Islet of Langerhans (tissue), 1 donor: ENCODE measurements around the gene SYT2.
"Not testable (repeated sequence)": the region's sequence is repeated elsewhere in the genome, so short reads cannot be mapped to it uniquely, and the experiment has no call there.

Experiments
- FAIRE-seq: peaks from one replicate; lab custom pipeline; 2011; peaks lifted over from hg19 to GRCh38; lab: Jason Lieb, UNC

The SYT2 gene

DNA sequence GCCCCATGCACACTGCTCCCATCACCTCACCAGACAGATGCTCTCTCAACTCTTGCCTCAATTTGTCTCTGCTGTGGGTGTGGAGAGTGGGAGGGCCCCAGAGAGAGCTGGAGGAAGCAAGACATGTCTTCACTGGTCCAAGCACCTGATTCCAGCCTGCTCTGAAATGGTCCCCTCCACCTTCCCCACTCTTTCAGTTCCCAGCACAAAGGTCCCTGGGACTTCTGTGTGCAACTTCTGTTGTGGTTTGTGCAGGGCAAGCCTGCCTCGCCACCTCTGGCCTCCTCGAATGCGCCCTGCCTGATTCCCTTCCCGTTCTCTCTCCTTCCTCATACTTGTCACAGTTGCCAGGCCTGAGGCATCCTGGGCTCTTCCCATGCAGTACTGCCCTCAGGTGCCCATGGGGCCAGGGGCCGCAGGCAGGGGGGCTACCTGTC is 119.3 kb downstream of the SYT2 start:
- FAIRE-seq, result no peak

- FAIRE-seq, result no peak
Measured at GRCh38 chr1:202590126-202590525, 120.1 kb downstream of the SYT2 start.

DNA sequence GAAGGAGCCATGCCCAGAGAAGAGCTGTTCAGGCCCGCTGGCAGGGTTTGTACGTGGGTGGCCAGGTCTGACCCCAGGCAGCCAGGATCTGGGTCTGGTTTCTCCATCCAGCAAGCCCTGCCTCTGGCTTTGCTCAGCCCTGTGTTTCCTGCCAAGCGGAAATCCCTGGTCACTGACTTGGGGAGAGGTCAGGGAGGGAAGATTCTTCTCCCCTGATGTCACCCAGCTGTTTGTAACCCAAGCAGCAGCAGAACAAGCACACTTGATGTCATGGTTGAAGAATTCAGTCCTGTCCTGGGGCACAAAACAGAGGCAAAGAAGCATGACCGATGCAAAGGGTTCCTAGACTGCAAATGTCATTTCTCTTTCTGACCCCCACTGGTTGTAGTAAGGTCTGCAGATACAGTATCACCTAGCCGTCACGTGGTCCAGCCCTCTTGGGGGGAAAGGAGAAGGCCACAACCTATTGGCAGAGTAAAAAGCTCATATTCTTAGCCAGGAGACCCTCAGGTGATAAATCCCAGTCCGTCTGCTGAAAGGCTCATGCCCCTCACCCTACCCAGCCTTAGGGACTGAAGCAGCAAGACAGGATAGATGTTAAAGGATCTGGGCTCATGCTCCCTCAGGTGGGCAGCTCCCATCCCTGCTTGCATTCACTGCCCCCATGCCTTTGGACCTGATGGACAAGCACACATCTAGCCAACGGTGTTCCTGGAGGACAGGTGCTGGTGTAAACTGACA is 120.9 kb downstream of the SYT2 start:
- FAIRE-seq, result no peak

DNA sequence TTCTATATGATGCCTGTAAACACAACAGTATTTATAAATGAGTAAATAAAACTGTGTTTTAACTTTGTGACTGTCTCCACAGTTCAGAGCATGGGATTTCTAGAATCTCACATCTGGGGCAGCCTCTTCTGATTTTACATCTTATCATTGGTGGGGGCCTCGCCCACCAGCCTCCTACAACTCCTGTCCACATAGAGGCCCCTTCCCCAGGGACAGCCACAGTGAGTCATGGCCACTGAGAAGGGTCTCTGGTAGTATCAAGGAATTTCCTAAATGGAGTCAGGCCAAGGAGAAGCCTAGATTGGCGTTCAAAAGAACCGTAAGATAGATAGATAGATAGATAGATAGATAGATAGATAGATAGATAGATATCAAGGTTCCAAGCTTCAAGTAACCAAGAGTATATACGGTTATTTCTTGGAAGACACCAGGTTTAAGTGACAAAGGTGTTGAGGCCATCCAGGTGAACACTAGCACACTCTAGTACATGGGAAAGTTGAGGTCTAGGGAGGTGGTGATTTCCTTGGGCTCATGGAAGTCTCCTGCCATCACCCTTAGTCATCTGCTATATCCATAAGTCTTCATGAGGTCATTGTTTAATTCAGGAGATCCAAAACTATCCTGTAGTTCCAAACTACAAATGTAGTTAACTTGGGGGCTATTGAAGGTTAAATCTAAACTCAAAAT is 121.6 kb downstream of the SYT2 start:
- no peak for FAIRE-seq

DNA sequence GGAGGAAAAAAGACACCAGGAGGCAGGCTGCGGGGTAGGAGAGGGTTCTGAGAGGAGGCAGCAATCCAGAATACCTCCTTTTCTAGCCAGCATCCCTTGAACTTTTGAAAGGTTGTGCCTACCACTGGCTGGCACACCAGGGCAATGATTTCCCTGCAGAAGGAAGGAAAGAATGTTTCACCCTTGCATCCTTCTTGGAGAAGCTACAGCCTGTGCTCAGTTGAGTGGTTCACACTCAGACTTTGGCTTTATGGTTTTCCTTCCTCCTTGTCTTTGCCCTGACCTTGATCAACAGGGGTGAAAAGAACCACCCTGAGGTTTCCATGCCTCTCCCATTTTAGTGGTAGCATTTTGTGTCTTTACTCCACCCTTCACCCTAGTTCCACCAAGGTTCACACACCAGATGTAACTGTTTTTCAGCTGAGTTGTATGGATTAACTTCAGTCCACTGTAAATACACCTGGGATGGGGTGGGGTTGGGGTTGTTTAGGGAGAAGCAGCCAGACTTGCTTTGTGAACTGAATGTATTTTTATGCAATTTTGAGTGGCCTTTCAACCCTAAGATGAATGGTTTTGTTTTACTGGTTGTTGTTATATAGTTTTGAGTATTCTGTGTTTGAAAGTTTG is 122.3 kb downstream of the SYT2 start:
- no peak for FAIRE-seq

- no peak for FAIRE-seq
Measured at GRCh38 chr1:202586871-202587270, 123.4 kb downstream of the SYT2 start.

DNA sequence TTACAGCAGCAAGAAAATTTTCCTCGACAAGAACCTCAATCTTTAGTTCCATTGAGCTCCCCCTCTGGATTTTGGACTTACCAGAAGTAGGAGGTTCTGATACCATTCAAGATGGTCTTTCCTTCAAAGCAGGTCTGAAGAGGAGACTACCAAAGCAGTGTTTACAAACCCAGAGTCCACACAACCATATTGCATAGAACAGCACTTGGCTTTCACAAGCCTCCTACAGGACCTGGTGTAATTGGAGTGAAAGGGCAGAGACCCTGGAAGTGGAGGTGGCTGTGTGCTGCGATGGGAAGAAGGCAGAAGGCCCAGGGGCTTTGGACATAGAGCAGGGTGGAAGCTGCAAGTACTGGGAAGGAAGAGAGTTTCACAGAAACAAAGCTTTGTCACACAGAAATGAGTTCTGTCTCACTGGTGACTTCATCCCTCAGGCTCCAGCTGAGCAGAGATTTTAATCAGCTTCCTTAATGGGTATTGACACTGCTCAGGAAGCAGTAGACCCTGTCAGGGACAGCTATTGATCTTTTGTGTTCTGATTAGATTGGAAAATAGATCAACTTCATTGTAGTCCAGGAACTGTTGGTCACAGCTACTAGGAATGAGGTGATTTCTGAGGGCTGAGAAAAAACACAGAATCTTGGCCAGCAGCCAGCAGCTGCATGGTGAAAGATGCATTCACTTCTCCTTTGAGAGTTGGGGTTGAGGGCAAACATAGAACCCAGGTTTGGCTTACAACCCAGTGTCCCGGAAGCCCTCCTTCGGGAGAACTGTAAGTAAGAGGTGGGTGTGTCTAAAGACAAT is 124.0 kb downstream of the SYT2 start:
- no peak for FAIRE-seq

GRCh38 chr1:202585590-202585933 is 124.7 kb downstream of the SYT2 start:
- no peak for FAIRE-seq

DNA sequence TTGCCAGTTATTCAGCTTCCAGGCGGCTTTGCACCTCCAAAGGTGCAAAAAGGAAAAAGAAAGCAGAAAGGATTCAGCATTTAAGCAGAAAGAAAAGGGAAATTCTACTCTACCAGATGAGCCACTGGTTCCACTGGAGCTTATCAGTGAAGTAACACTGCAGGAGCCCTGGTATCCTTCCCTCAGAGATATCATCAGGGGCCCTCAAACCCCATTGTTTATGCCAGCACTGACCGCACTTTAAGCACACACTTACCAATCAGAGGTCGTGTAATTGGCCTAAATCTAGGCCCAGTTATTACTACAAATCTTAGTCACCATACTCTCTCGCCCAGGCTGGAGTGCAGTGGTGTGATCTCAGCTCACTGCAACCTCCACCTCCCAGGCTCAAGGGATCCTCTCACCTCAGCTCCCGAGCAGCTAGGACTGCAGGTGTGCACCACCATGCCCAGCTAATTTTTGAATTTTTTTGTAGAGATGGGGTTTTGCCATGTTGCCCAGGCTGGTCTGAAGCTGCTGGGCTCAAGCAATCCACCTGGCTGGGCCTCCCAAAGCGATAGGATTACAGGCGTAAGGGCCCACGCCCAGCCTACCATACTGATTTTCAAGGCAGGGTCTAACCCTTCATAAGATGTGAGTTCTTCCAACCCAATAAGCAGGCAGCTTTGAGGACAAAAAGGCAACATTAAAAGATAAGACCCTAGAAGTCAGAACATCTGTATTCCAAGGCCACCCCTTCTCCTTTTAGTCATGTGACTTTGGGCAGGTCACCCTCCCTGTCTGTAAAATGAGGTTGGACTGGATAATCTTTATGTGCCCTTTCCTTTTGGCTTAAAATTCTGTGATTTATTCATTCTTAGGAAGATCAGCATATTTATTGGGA is 125.3 kb downstream of the SYT2 start:
- FAIRE-seq, result no peak

DNA sequence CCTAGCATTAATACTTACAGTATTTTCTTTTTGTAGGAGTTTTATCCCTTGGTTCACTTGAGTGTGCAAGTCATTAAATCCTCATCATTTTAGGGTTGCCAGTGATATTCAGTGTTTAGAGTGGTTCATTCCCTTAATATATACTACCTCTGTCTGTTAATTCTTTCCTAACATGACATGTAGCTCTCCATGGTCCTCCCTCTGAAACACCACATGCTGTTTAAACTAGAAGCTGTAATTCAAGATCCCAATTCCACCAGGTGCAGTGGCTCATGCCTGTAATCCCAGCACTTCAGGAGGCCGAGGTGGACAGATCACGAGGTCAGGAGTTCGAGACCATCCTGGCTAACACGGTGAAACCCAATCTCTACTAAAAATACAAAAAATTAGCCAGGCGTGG is 127.9 kb downstream of the SYT2 start:
- not testable (repeated sequence) for FAIRE-seq

DNA sequence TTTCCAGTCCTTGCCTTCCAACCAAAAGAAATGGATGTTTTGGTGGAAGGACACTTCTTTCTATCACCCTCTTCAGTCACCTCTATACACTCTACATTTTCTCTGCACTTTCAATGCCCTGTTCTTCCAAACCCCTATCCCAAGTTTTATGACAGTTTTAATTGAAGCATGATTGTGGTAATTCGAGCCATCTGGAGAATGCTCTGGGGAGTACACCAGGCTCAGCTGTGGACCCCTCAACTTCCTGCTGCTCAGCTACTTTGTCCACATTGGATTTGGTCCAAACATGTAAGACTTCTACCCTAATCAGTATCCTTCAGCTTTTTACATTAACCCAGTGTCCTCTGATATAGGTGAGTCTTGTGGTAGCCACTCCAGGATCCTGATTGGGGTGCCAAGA is 129.6 kb downstream of the SYT2 start:
- FAIRE-seq, result no peak

DNA sequence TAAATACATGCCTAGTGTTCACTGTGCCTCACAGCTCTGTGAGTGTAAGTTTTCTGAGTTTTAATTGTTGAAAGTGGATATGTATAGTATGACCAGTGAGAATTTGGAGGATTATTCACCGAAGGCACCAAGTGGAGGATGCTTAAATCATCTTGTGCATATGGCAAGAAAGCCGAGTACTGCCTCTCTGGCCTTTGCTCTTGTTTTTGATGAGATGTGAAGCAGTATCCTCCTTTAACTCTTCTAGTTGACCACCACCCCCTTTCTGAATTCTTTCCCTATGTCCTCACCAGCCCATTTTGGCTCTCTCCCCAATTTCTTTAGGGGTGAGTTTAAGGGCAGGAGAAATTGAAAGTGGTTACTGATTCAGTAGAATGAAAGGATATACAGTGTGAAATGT is 130.4 kb downstream of the SYT2 start:
- no peak for FAIRE-seq

- FAIRE-seq, result no peak
Measured at GRCh38 chr1:202578565-202578964, 131.7 kb downstream of the SYT2 start.

- FAIRE-seq, result no peak
Measured at GRCh38 chr1:202578001-202578504, 132.2 kb downstream of the SYT2 start.

DNA sequence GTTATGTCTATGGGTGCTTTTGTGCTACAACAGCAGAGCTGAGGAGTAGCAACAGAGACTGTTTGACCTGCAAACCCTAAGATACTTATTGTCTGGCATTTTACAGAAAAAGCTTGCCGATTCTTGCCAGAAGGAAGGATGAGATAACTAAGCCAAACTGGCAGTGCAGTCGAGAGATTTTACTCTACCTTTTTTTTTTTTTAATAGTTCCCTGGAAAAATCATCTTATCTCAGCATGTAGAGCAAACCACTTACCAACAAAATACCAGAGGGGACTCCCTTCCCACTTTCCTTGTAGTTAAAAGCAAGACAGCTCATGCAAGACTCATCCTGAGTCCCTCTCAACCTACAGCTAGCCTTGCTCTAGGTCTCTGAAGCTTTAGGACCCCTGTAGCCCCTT is 132.9 kb downstream of the SYT2 start:
- FAIRE-seq, result no peak

DNA sequence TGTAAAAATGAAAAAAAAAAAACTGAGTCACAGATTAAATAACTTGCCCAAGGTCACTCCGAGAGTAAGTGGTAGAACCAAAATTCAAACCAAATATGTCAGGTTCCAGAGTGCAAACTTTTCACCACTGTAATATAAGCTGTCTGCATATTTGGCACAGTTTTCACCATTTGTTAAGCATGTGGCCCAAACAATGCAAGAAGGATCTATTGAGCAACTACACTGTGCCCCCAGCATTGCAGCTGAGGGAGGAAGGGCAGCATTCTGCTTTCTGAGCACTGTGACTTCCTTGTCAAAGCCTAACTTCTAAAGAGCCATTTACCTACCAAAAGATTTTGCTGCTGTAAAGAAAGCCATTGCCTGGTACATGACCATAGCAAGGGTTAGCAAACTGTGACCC is 133.4 kb downstream of the SYT2 start:
- no peak for FAIRE-seq

DNA sequence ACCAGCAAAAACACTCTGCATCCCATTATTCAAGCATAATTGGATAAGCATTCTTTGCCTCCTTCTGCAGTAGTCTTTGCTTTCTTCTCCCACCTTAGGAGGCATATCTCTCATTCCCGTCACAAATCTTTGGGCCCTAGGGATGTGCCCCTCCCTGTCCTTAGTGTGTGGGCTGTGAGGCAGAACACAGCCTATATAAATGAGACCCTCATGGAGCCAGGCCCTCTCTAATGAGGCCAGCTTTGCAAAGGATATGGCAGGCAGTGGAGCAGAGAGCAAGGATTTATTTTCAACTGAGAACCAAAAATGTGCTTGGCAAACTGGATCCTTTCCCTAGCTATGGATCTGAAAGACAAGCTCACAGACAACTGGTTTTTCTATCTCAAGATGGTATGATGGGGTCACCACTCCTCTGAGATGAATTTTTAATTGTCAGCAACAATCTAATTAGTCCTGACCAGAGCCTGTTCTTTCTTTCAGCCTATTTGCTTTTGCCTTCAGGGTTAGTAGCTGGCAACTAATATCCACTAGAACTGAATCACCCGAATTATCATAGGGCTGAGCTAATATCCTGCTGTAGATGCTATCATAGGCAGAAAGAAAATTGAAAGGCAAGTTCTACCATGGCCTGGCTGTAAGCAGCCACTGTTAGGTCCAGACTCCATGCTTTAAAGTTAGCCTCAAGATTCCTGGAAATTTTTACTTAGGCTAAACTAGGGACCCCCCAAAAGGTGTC is 134.2 kb downstream of the SYT2 start:
- FAIRE-seq, result no peak

DNA sequence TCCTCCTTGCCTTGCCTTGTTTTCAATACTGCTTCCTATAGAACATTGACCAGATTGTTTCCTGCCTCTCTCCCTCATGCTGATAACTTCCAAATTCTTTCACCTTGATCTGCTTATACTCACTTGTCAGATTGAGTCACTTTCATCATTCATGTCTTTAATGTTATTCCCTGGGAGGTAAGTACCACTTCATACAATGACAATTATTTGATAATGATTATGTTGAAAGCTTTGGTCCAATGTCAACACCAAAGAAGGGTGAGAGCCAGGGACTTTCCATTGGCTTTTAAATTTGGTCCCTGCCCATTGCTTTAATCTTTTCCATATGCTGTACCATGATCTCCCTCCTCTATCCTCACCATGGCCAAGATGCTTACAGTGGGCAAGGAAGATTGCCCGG is 137.4 kb downstream of the SYT2 start:
- no peak for FAIRE-seq

- no peak for FAIRE-seq
Measured at GRCh38 chr1:202571719-202572339, 138.4 kb downstream of the SYT2 start.
